HepG2 (cell line): Measurements from ENCODE around the gene TOP2A. TPM values are rescaled to one million over a fixed set of nuclear protein-coding genes. Genes with fewer than 3 reads are reported as not detected.

Source experiments
- ATAC-seq: fragments of 200-7000 bp; cut with Tn5 transposase; 3 replicates; pipeline ENCODE4 v1.9.1; 2020; ENCODE audit warnings: mild to moderate bottlenecking, moderate library complexity
- BruUV-seq: library from RNA; stranded (reverse); fragments of 400-500 nt; replicated peaks from 2 replicates; lab custom pipeline; 2021; lab: Mats Ljungman, UMichigan
- CTCF ChIA-PET: fragments of 300-600 bp; formaldehyde crosslinking; extraction: SDS; loops from one replicate; lab custom pipeline; 2021; ENCODE audit warnings: low total read pairs, inconsistent platforms, low intra/inter-chr PET ratio; lab: Yijun Ruan, JAX
- POLR2A ChIA-PET: fragments of 350-600 bp; sonication (Branson Sonifier 250); formaldehyde crosslinking; loops from one replicate; lab custom pipeline; 2020; ENCODE audit warnings: antibody characterized with exemption, inconsistent platforms; lab: Yijun Ruan, JAX
- DNase-seq: peaks from one replicate; pipeline ENCODE4 v3.0.0-alpha.2; 2015; ENCODE audit warnings: low spot score
- FAIRE-seq: peaks from 3 replicates; lab custom pipeline; 2011; peaks lifted over from hg19 to GRCh38; lab: Jason Lieb, UNC
- H2AFZ ChIP-seq: one replicate; pipeline ENCODE4 v1.6.1; 2011; ENCODE audit warnings: low read length, inconsistent platforms
- H3K27ac ChIP-seq: fragments of 300-600 bp; 3 replicates; pipeline ENCODE4 v1.8.0; 2011; ENCODE audit warnings: mixed run types, mild to moderate bottlenecking, mixed read lengths, low read length, inconsistent platforms; ENCODE audit not compliant: insufficient read depth; ENCODE audit errors: extremely low read length
- H3K27me3 ChIP-seq, 2 experiments: fragments of 200-600 bp in 1 of 2; 2 replicates in 1 of 2; 3 replicates in 1 of 2; pipeline versions ENCODE4 v1.6.0 to v1.8.0; 2011; ENCODE audit warnings: low read length in 2 of 2, mild to moderate bottlenecking in 2 of 2, moderate library complexity in 2 of 2, inconsistent platforms in 1 of 2; ENCODE audit not compliant: insufficient read depth in 2 of 2, control insufficient read depth in 1 of 2
- H3K36me3 ChIP-seq, 2 experiments: fragments of 200-600 bp in 1 of 2; replicated peaks in 1 of 2; 2 replicates in 1 of 2; 3 replicates in 1 of 2; pipeline versions ENCODE4 v1.5.1 to v1.8.0; 2011; ENCODE audit warnings: low read length in 2 of 2, inconsistent platforms in 1 of 2; ENCODE audit not compliant: insufficient read depth in 2 of 2, control insufficient read depth in 1 of 2
- H3K4me1 ChIP-seq: 2 replicates; pipeline ENCODE4 v1.5.1; 2012; ENCODE audit warnings: low read length, inconsistent platforms; ENCODE audit not compliant: insufficient read depth
- H3K4me2 ChIP-seq: 2 replicates; pipeline ENCODE4 v1.6.0; 2011; ENCODE audit warnings: low read depth, low read length, inconsistent platforms
- H3K4me3 ChIP-seq, 3 experiments: fragments of 200-600 bp in 1 of 3; sonication (generic), shearing (Covaris generic) in 1 of 3; replicated peaks in 1 of 3; 2 replicates each; pipeline ENCODE4 v1.5.1; 2011 to 2016; ENCODE audit warnings: low read length in 3 of 3, inconsistent platforms in 2 of 3, low read depth in 2 of 3, mild to moderate bottlenecking in 2 of 3, control low read depth in 1 of 3, mixed read lengths in 1 of 3; ENCODE audit not compliant: insufficient read depth in 1 of 3
- H3K79me2 ChIP-seq: one replicate; pipeline ENCODE4 v1.6.1; 2011; ENCODE audit warnings: low read length, inconsistent platforms; ENCODE audit not compliant: insufficient read depth
- H3K9ac ChIP-seq: 2 replicates; pipeline ENCODE4 v1.6.0; 2011; ENCODE audit warnings: mild to moderate bottlenecking, low read depth, low read length, inconsistent platforms; ENCODE audit not compliant: insufficient read depth
- H3K9me3 ChIP-seq: 2 replicates; pipeline ENCODE4 v1.5.1; 2012; ENCODE audit warnings: mild to moderate bottlenecking, low read length
- H4K20me1 ChIP-seq: 2 replicates; pipeline ENCODE4 v1.6.0; 2011; ENCODE audit warnings: inconsistent platforms, mild to moderate bottlenecking, low read length, moderate library complexity; ENCODE audit not compliant: insufficient read depth
- FOXM1 ChIP-seq: sonication (generic); formaldehyde crosslinking; IDR thresholded peaks from 2 replicates; pipeline ENCODE4 v1.5.0; 2020; ENCODE audit warnings: missing genetic modification reagents
- HNRNPLL ChIP-seq: fragments of 200-400 bp; formaldehyde crosslinking; IDR thresholded peaks from 2 replicates; pipeline ENCODE4 v1.6.1; 2017; ENCODE audit warnings: mild to moderate bottlenecking, low read depth, low read length; ENCODE audit not compliant: poor library complexity, severe bottlenecking
- KLF11 ChIP-seq: IDR thresholded peaks from 2 replicates; pipeline ENCODE4 v1.6.1; 2016; ENCODE audit warnings: missing compliant biosample characterization
- MXD1 ChIP-seq: sonication (generic); formaldehyde crosslinking; IDR thresholded peaks from 2 replicates; pipeline ENCODE4 v1.4.0; 2020; ENCODE audit warnings: mild to moderate bottlenecking, missing genetic modification reagents
- SP140L ChIP-seq: sonication (generic); formaldehyde crosslinking; IDR thresholded peaks from 2 replicates; pipeline ENCODE4 v1.4.0; 2020; ENCODE audit warnings: missing genetic modification reagents, borderline replicate concordance
- SP4 ChIP-seq: sonication (generic); formaldehyde crosslinking; IDR thresholded peaks from 2 replicates; pipeline ENCODE4 v1.8.1; 2023; ENCODE audit warnings: mild to moderate bottlenecking, missing genetic modification reagents
- ZNF512 ChIP-seq: sonication (generic); formaldehyde crosslinking; IDR thresholded peaks from 2 replicates; pipeline ENCODE4 v1.4.0; 2020; ENCODE audit warnings: mild to moderate bottlenecking, missing genetic modification reagents
- ZNF576 ChIP-seq: sonication (generic); formaldehyde crosslinking; IDR thresholded peaks from 2 replicates; pipeline ENCODE4 v1.4.0; 2020; ENCODE audit warnings: mild to moderate bottlenecking, missing genetic modification reagents
- ZNF800 ChIP-seq: sonication (generic); formaldehyde crosslinking; IDR thresholded peaks from 2 replicates; pipeline ENCODE4 v1.4.0; 2020; ENCODE audit warnings: missing genetic modification reagents
- ZNF891 ChIP-seq: sonication (generic); formaldehyde crosslinking; IDR thresholded peaks from 2 replicates; pipeline ENCODE4 v1.5.0; 2020; ENCODE audit warnings: mild to moderate bottlenecking, missing genetic modification reagents
- ZSCAN25 ChIP-seq: sonication (generic); formaldehyde crosslinking; IDR thresholded peaks from 2 replicates; pipeline ENCODE4 v1.8.0; 2022; ENCODE audit warnings: mild to moderate bottlenecking, missing genetic modification reagents
- WGBS: methylation state at CpG from one replicate; pipeline ENCODE4 v1.1.6; 2017; ENCODE audit warnings: low lambda C conversion rate; 5-methylcytosine and 5-hydroxymethylcytosine counted together
- in situ Hi-C: cut with HindIII; loops from 2 replicates; pipeline ENCODE4 v1.10.0; 2017; ENCODE audit warnings: low pct_unique_long_range_greater_than_20kb; ENCODE audit not compliant: extremely low pct_ligation_motif_present
- intact Hi-C: fragments of 100-400 bp; cut with micrococcal nuclease; formaldehyde crosslinking; loops from one replicate; pipeline ENCODE4 v1.10.0; 2022; ENCODE audit not compliant: unreplicated experiment
- polyA plus RNA-seq, 8 experiments: library from polyadenylated mRNA; depleted of rRNA in 3 of 8; stranded (reverse) in 7 of 8; unstranded in 1 of 8; fragments of >200 nt; fragmentation: Illumina TruSeq in 4 of 8; extraction: Trizol in 4 of 8; gene quantifications; 2 replicates each; pipeline versions ENCODE4 v1.2.1 to v1.2.3, GENCODE V29; 2011 to 2016; ENCODE audit warnings: low read depth in 4 of 8, missing spikeins in 1 of 8, mixed read lengths in 1 of 8; ENCODE audit not compliant: insufficient read depth in 1 of 8
- total RNA-seq, 5 experiments: library from RNA; depleted of rRNA; stranded (reverse); fragments of >200 nt; fragmentation: Illumina TruSeq; extraction: Trizol; gene quantifications; 2 replicates each; pipeline ENCODE4 v1.2.3, GENCODE V29; 2016; ENCODE audit warnings: low read depth in 1 of 5
- TF ChIP-seq, protein P1 (sequence below): sonication (generic); formaldehyde crosslinking; IDR thresholded peaks from 2 replicates; pipeline ENCODE4 v1.5.0; 2020; ENCODE audit warnings: mild to moderate bottlenecking, missing genetic modification reagents, borderline replicate concordance

Gene TOP2A
- total and polyA plus RNA-seq, 2 of the 13 experiments (the other 11 are each of a cell fraction or from before 2014, with no cell fraction given) = 108 to 327 TPM

GRCh38 chr17:40445751-40446468, 28.2 kb upstream of the TOP2A start (continued):
- no peak for TF ChIP-seq ZNF512 (CRISPR knock-in tag)

GRCh38 chr17:40443988-40444899, 26.5 kb upstream of the TOP2A start:
- H3K4me1 ChIP-seq = peaks cover 63% of the 10 kb centered on the region
- TSS peak; percentile 36 for BruUV-seq
- no peaks in the 10 kb centered on the region for H3K79me2 ChIP-seq
- ATAC-seq = peak; percentile 5
- POLR2A ChIA-PET = interaction anchor here (0.7 to 1.8 kb wide), 8 partner anchors 7 to 116 kb away, joined by 3 to 8 read pairs (median 5); partner anchors contain the start of gene TOP2A
- DNase-seq = no peak
- H3K4me2 ChIP-seq = peak overlapping the region; percentile 98
- CTCF ChIA-PET = interaction anchor here (1.5 to 1.9 kb wide), 3 partner anchors 86 to 116 kb away, joined by 4 to 8 read pairs (median 4); no protein-coding TSS in a partner anchor
- intact Hi-C loops = loop anchor here (2.0 kb wide), 1 partner anchor 19 kb away; no protein-coding TSS in a partner anchor
- no peak overlapping the region for H2AFZ ChIP-seq
- H3K27me3 ChIP-seq = peaks cover 1 to 6% of the 10 kb centered on the region in 2 experiments; a peak in 3 of 5 replicates
- WGBS = 5% methylated on average over 10 of the region's 15 CpGs
- H4K20me1 ChIP-seq = no peaks in the 10 kb centered on the region
- FAIRE-seq = no peak
- H3K9ac ChIP-seq = peak overlapping the region; percentile 20; the same call in 1 of the 2 replicates
- H3K36me3 ChIP-seq = no peaks in the 10 kb centered on the region
- H3K9me3 ChIP-seq = no peaks in the 10 kb centered on the region
- no peak overlapping the region for H3K27ac ChIP-seq
- in situ Hi-C loops = loop anchor here (5.0 kb wide), 2 partner anchors 88 to 118 kb away; no protein-coding TSS in a partner anchor
- H3K4me3 ChIP-seq = peak overlapping the region; percentile 38 to 81 (median 67)
- TF ChIP-seq ZNF800 (CRISPR knock-in tag) = peak; percentile 37
- no peak for TF ChIP-seq KLF11 (CRISPR knock-in tag)
- no peak for TF ChIP-seq SP4 (CRISPR knock-in tag)
- TF ChIP-seq ZSCAN25 (CRISPR knock-in tag) = 0 out of 2 replicates have a peak, but pooled peaks have one; percentile 15
- TF ChIP-seq ZNF576 (CRISPR knock-in tag) = peak; percentile 63; the same call in 1 of the 2 replicates
- TF ChIP-seq ZNF891 (CRISPR knock-in tag) = no peak; the same call in 1 of the 2 replicates
- TF ChIP-seq, protein P1, sequence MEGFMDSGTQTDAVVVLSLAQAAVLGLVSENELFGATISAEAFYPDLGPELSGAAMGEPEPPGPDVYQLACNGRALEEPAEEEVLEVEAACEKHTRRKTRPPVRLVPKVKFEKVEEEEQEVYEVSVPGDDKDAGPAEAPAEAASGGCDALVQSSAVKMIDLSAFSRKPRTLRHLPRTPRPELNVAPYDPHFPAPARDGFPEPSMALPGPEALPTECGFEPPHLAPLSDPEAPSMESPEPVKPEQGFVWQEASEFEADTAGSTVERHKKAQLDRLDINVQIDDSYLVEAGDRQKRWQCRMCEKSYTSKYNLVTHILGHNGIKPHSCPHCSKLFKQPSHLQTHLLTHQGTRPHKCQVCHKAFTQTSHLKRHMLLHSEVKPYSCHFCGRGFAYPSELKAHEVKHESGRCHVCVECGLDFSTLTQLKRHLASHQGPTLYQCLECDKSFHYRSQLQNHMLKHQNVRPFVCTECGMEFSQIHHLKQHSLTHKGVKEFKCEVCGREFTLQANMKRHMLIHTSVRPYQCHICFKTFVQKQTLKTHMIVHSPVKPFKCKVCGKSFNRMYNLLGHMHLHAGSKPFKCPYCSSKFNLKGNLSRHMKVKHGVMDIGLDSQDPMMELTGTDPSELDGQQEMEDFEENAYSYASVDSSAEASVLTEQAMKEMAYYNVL = 0 out of 2 replicates have a peak, but pooled peaks have one; percentile 17
- TF ChIP-seq HNRNPLL = peak; percentile 32
- TF ChIP-seq FOXM1 = 0 out of 2 replicates have a peak, but pooled peaks have one; percentile 4
- no peak for TF ChIP-seq MXD1 (CRISPR knock-in tag)
- no peak for TF ChIP-seq SP140L (CRISPR knock-in tag)
